SK-N-MC (cell line): ENCODE data around the gene SMIM23.

Source experiments
- EZH2 ChIP-seq: fragments of 200-600 bp; sonication (generic); IDR thresholded peaks from one replicate; pipeline ENCODE4 v1.6.1; 2017; ENCODE audit warnings: antibody characterized with exemption
- POLR2AphosphoS5 ChIP-seq: IDR thresholded peaks from 2 replicates; pipeline ENCODE4 v1.6.1; 2012; ENCODE audit warnings: mild to moderate bottlenecking, low read depth, low read length, borderline replicate concordance

- TF ChIP-seq POLR2AphosphoS5 (no peak), EZH2 (no peak)
Observed at GRCh38 chr5:171789353-171789752, 3.7 kb downstream of the SMIM23 start.
